Iris pigment epithelial cell (primary cell): ENCODE data around the gene RNF149.
"Not testable (repeated sequence)": the region's sequence is repeated elsewhere in the genome, so short reads cannot be mapped to it uniquely, and the experiment has no call there.

Source experiments
- DNase-seq: peaks from one replicate; pipeline ENCODE4 v3.0.0-alpha.2; 2011; ENCODE audit warnings: low read depth

Gene RNF149

DNA sequence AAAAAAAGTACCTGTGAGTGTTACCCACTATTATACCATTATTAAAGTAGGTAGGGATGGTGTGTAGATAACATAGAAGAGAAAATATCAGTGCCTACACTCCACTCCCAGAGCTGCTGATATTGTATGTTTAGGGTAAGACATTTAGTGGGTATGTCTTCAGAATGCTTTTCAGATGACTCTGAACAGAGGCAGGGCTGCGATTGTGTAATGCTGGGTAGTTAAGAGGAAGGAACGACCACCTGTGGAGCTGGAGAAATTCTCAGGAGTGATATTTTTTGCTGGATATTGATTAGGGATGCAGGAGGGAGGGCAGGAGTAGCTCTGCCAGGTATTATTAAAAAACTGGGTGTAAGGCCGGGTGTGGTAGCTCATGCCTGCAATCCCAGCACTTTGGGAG, 53.0 kb downstream of the RNF149 start:
- peak; percentile 71 for DNase-seq

GRCh38 chr2:101253703-101254450, 54.6 kb downstream of the RNF149 start:
- DNase-seq = no peak

DNA sequence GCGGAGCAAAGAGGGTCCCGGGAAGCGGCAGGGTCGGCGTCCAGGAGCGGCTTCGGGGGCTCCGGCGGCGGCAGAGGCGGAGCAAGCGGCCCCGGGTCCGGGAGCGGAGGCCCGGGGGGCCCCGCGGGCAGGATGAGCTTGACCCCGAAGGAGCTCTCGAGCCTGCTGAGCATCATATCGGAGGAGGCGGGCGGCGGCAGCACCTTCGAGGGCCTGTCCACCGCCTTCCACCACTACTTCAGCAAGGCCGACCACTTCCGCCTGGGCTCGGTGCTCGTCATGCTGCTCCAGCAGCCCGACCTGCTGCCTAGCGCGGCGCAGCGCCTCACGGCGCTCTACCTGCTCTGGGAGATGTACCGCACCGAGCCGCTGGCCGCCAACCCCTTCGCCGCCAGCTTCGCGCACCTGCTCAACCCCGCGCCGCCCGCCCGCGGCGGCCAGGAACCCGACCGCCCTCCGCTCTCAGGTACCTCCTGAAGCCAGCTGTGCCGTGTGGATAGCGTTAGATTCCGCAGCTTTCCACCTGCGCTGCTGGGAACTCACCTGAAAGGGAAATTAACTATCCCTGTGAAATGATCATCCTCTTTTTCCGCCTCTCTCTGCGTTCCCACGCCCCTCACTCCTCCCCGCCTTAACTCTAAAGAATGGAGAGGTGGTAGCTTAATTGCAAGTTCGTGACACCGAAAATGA, 55.3 kb downstream of the RNF149 start:
- peak; percentile 67 for DNase-seq

DNA sequence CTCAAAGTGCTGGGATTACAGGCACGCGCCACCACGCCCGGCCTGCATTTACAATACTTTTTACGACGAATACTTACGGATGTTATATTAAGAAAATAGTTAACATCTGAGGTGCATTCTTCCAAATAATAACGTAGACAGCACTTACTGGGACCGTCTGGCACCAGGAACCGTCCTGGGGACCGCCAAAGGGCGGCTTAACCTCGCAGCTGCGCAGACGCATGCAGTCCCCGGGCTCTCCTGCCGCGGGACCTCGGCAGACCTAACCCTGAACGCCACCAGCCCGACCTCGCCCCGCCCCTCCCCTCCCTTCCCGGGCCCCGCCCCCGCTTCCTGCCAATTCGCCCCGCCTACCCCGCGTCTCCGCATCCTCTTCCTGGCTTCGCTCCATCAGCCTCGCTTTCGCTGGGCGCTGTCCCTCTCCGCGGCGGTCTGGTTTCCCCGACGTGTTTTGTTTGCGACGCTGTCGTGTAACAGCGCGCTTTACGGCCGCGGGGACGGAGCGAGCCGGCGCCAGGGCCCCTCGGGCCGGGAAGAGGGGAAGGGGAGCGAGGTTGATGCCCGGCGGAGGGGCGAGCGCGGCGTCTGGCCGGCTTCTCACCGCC, 56.0 kb downstream of the RNF149 start, which contains the start of gene CNOT11:
CNOT11 (plus strand) TSS at position 479 of the 605 bp plus-strand sequence; CDS start at position 558, 79 bp downstream.
- DNase-seq = peak; percentile 97

DNA sequence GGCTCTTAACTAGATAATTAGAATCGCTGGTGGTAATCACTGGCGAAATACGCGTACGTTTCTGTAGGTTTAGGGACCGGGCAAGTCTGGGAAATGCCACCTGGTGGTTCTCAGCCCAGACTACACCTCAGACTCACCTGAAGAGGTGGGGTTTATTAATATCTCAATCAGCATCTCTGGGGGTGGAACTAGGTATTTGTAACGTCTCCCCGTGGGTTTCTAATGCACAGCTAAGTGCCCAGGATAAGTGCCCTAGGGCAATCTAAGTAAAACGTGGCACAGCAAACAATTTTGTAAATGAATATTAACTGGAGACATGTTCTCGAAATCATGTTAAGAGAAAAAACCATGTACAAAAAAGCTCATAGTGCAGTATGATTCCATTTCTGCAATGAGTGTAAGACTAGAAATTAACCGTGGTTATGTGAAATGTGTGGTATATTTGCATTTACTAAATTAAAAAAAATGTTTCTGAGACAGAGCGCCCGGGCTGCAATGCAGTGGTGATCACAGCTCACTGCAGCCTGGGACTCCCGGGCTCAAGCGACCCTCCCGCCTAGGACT, 56.6 kb downstream of the RNF149 start:
- no peak for DNase-seq

DNA sequence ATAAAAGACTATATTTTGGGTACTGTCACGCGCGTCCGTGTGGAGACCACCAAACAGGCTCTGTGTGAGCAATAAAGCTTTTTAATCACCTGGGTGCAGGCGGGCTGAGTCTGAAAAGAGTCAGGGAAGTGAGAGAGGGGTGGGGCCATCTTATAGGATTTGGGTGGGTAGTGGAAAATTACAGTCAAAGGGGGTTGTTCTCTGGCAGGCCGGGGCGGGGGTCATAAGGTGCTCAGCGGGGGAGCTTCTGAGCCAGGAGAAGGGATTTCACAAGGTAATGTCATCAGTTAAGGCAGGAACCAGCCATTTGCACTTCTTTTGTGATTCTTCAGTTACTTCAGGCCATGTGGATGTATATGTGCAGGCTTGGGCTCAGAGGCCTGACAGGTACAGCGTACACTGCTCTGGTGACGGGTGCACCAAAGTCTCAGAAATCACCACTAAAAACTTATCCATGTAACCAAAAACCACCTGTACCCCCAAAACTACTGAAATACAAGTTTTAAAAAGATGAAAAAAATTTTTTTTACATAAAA, 57.2 kb downstream of the RNF149 start:
- not testable (repeated sequence) for DNase-seq

DNA sequence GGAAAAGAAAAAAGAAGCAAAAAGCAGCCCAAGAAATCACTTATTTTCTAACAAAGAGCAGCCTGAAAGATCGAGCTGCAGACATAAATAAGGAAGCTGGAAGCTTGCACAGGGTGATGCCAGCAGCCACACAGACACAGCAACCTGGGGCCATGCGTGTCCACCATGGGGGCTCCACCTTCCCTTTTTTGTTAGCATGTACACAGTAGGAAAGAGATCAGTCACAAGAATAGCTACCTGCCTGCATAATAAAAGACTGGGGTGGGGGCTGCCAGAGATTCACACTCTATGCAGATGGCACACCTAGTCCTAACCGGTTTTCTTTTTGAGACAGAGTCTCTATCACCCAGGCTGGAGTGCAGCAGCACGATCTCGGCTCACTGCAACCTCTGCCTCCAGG, 58.7 kb downstream of the RNF149 start:
- no peak for DNase-seq

DNA sequence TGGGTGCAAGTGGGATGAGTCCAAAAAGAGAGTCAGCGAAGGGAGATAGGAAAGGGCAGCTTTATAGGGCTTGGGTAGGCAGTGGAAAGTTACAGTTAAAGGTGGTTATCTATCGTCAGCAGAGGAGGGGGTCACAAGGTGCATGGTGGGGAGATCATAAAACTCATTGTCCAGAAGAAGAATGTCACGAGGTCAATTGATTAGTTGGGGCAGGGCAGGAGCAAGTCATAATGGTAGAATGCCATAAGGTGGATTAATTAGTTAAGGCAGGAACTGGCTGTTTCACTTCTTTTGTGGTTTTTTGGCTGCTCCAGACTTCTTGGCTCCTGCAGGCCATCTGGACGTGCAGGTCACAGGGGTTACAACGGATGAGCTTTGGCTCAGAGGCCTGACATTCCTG, 59.7 kb downstream of the RNF149 start:
- not testable (repeated sequence) for DNase-seq

DNA sequence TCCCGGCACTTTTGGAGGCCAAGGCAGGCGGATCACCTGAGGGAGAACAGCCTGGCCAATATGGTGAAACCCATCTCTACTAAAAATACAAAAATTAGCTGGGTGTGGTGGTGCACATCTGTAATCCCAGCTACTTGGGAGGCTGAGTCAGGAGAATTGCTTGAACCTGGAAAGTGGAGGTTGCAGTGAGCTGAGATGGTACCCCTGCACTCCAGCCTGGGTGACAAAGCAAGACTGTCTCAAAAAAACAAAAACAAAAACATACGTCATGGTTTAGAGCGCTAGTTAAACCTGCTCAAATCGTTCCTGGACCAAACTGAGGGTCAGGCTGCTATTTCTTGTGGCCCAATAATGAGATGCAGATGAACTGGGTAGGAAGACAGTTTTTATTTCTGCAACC, 63.0 kb downstream of the RNF149 start:
- not testable (repeated sequence) for DNase-seq

GRCh38 chr2:101244899-101245298, 63.6 kb downstream of the RNF149 start:
- DNase-seq = not testable (repeated sequence)

DNA sequence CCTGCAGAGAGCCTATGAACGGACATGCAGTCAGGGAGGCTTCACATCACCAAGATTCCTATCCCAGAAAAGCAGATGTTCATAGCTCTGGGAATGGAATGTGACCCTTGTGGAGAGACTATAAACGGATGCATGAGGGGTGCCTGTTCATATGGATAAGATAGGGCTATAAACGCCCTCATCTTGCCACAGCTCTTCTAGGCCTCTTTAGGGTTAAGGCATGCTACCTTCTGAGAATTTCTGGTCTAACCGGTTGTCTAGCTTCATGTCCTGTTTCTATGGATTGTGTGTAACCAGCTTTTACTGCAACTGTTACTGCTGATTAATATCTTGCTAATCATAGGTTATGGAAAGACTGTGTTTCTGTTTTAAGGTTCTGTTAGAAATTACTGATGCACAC, 64.1 kb downstream of the RNF149 start:
- not testable (repeated sequence) for DNase-seq

- DNase-seq = no peak
Measured at GRCh38 chr2:101241158-101241557, 67.3 kb downstream of the RNF149 start.

DNA sequence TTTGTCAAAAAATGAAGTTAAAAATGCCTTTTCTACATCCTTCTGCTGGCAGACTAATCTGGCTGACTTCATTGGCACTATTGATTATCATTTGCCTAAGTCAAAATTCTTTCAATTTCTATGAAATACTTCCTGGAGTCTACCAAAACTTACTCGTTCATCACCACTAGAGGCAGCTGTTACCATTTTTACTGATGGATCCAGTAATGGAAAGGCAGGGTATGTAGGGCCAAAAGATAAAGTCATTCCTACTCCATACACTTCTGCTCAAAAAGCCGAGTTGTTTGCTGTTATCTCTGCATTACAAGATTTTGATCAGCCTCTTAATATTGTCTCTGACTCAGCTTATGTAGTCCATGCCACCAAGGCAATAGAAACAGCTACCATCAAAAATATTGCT, 67.8 kb downstream of the RNF149 start:
- DNase-seq = peak; percentile 24

DNA sequence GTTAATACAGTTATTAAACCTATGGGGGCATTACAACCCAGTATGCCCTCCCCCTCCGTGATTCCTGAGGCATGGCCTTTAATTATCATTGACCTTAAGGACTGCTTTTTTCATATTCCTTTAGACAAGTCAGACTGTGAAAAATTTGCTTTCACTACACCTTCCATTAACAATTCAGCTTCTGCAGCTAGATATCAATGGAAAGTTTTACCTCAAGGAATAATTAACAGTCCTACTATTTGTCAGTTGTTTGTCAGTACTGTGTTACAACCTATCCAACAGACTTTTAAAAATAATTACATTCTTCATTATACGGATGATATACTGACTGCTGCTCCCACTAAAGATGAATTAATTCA, 68.8 kb downstream of the RNF149 start:
- DNase-seq = not testable (repeated sequence)

DNA sequence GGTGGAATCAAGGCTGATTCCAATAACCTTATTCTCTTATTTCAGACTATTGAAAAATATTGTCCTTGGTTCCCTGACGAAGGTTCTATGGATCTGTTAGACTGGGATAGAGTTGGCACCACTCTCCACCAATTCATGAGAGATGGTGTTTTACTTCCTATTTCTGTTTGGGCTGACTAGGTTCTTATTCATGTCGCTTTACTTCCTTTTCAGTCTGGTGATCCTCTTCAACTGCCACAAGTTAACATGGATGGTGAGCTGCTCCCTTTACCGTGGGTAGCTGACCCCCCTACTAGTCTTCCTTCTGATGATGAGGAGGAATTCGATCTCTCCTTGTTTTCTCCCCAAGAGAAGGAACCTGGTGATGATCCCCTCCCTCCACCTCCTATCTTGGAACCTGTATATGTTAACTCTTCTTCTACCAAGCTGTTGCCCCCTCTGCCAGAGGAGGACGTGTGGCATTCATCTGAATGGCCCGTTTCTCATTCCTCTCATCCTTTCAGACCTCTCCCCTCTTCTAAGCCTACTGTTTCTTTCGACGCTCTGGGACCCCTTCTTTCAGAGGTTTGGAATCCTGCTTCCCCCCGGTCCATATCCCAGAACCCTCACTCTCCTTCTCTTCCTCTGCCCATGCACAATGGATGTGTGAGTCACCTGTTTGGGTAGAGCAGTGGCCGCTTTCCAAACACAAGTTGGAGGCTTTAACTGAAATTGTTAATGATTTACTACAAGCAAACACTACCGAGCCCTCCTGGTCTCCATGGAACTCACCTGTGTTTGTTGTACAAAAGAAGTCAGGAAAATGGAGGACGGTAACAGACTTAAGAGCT, 69.4 kb downstream of the RNF149 start:
- no peak for DNase-seq

DNA sequence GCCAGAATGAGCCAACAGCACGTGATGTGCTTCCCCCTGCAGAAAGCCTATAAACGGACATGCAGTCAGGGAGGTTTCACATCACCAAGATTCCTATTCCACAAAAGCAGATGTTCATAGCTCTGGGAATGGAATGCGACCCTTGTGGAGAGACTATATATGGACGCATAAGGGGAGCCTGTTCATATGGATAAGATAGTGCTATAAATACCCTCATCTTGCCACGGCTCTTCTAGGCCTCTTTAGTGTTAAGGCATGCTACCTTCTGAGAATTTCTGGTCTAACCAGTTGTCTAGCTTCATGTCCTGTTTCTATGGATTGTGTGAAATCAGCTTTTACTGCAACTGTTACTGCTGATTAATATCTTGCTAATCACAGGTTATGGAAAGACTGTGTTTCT, 70.6 kb downstream of the RNF149 start:
- DNase-seq = not testable (repeated sequence)

DNA sequence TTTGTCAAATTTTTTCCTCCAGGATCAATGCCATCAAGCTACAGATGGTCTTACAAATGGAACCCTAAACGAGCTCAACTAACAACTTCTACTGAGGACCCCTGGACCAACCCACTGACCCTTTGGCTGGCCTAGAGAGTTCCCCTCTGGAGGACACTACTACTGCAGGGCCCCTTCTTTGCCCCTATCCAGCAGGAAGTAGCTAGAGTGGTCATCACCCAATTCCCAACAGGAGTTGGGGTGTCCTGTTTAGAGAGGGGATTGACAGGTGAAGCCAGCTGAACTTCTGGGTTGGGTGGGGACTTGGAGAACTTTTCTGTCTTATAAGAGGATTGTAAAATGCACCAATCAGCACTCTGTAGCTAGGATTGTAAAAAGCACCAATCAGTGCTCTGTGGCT, 72.5 kb downstream of the RNF149 start:
- not testable (repeated sequence) for DNase-seq

DNA sequence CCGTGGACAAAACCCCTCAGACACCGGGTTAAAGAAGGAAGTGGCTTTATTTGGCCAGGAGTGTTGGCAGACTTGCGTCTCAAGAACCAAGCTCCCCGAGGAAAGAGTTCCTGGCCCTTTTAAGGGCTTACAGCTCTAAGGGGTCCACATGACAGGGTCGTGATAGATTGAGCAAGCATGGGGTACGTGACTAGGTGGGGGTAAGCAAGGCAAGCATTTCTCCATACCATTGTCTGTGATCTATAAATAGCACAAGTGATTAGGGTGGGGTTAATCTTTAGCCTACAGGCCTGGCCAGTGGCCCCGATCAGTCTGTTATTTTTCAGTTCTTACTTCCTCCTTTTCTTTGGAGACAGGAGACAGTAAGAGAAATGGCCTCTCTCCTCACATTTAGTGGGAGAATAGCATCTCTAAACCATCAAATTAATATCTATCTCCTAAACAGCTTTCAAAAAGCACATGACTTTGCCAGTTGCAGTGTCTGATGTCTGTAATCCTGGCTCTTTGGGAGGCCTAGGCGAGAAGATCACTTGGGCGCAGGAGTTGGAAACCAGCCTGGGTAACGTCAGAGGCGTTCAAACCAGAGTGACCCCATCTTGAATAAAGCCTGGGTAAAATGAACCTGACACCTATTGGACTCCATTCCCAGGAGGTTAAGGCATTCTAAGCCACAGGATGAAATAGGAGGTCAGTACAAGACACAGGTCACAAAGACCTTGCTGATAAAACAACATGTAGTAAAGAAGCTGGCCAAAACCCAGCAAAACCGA, 74.1 kb downstream of the RNF149 start:
- no peak for DNase-seq

DNA sequence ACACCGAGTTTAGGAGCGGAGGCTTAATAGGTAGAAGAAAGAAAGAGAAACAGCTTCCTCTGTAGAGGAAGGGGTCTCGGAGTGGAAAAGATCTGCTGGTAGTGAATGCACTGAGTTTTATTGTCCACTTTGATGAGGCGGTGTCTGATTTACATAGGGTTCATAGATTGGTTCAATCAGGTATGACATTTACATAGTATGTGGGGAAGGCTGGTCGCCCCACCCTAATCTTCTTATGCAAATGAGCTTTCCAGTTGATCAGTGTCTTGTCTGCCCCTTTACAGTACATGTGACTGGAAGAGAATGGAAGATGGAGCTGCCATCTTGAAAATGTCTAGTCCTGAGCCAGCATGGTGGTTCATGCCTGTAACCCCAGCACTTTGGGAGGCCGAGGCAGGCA, 75.7 kb downstream of the RNF149 start:
- DNase-seq = no peak

GRCh38 chr2:101231937-101232730, 76.4 kb downstream of the RNF149 start:
- no peak for DNase-seq
